Lower leg skin (tissue), 4 donors: ENCODE results near the gene TTC39B. TPM values are rescaled to one million over a fixed set of nuclear protein-coding genes. Genes with fewer than 3 reads are reported as not detected.

ENCODE experiments used
- DNase-seq, 2 donors: peaks; one replicate each; pipeline ENCODE4 v3.0.0-alpha.2; 2019; ENCODE audit warnings: low spot score in 2 of 2
- H3K4me3 ChIP-seq: fragments of 200-600 bp; sonication (generic); 2 replicates; pipeline ENCODE4 v1.5.1; 2017; ENCODE audit warnings: mild to moderate bottlenecking, low read depth; ENCODE audit not compliant: poor library complexity, severe bottlenecking
- CTCF ChIP-seq, 3 donors: fragments of 450-650 bp; IDR thresholded peaks; one replicate each; pipeline ENCODE4 v1.5.1; 2016; ENCODE audit warnings: antibody characterized with exemption in 3 of 3, mild to moderate bottlenecking in 3 of 3, moderate library complexity in 2 of 3
- POLR2A ChIP-seq, 2 donors: fragments of 450-650 bp; IDR thresholded peaks; one replicate each; pipeline ENCODE4 v1.6.1; 2016 to 2017; ENCODE audit warnings: antibody characterized with exemption in 2 of 2, mild to moderate bottlenecking in 1 of 2, moderate library complexity in 1 of 2
- WGBS, 2 donors: methylation state at CpG; one replicate each; pipeline ENCODE4 v1.1.5; 2018; 5-methylcytosine and 5-hydroxymethylcytosine counted together
- intact Hi-C: fragments of 100-400 bp; cut with DNase I; formaldehyde crosslinking; loops from one replicate; pipeline ENCODE4 v1.15.0; 2023; ENCODE audit warnings: low total_unique reads
- total RNA-seq, 4 donors: library from RNA; depleted of rRNA; stranded (reverse); fragments of >200 nt; gene quantifications; one replicate each; pipeline ENCODE4 v1.1.0, GENCODE V29; 2016

Gene TTC39B
- total RNA-seq, 4 donors from 2014 or later: 38.4 to 53.3 (median 42.2) TPM

- intact Hi-C loops: loop anchor here (10.0 kb wide), 1 partner anchor 386 kb away; no protein-coding TSS in a partner anchor
- no peak for DNase-seq
- TF ChIP-seq POLR2A (IDR thresholded peaks at IDR 0.05) (no peak), CTCF (IDR thresholded peaks at IDR 0.05) (no peak)
- H3K4me3 ChIP-seq: no peak overlapping the region
These were observed 88.0 kb downstream of the TTC39B start for GRCh38 chr9:15218994-15219393.

GRCh38 chr9:15213249-15213648, 93.8 kb downstream of the TTC39B start:
- intact Hi-C loops: loop anchor here (10.0 kb wide), 1 partner anchor 392 kb away; no protein-coding TSS in a partner anchor
- H3K4me3 ChIP-seq: no peak overlapping the region
- DNase-seq: no peak
- 71 to 80% methylated on average over 5 of the region's 5 CpGs for WGBS, 2 donors
- TF ChIP-seq CTCF (IDR thresholded peaks at IDR 0.05) (no peak), POLR2A (IDR thresholded peaks at IDR 0.05) (no peak)

- 74 to 75% methylated on average over 4 of the region's 4 CpGs for WGBS, 2 donors
- H3K4me3 ChIP-seq: no peak overlapping the region
- intact Hi-C loops: loop anchor here (10.0 kb wide), 1 partner anchor 393 kb away; no protein-coding TSS in a partner anchor
- TF ChIP-seq CTCF (IDR thresholded peaks at IDR 0.05) (no peak), POLR2A (IDR thresholded peaks at IDR 0.05) (no peak)
- DNase-seq: no peak
These were observed 95.1 kb downstream of the TTC39B start for GRCh38 chr9:15211815-15212495.

- no peak overlapping the region for H3K4me3 ChIP-seq
- intact Hi-C loops: loop anchor here (10.0 kb wide), 1 partner anchor 394 kb away; no protein-coding TSS in a partner anchor
- peak in 1 of 2 donors; percentile 79 for DNase-seq
- WGBS, 2 donors: 29 to 36% methylated on average over 6 of the region's 6 CpGs
- TF ChIP-seq POLR2A (IDR thresholded peaks at IDR 0.05) (no peak), CTCF (IDR thresholded peaks at IDR 0.05) (peak in 1 of 3 donors; percentile 66)
These were observed 95.7 kb downstream of the TTC39B start for GRCh38 chr9:15211160-15211814.

GRCh38 chr9:15206903-15207696, 99.9 kb downstream of the TTC39B start:
- intact Hi-C loops: no loop called here
- no peak for DNase-seq
- no peak for TF ChIP-seq POLR2A (IDR thresholded peaks at IDR 0.05)
- TF ChIP-seq CTCF (IDR thresholded peaks at IDR 0.05): no peak
- no peak overlapping the region for H3K4me3 ChIP-seq
- WGBS, 2 donors: 82 to 92% methylated on average over 3 of the region's 3 CpGs
